Caco-2 (cell line): ENCODE results near the gene PTRHD1. TPM values are rescaled to one million over a fixed set of nuclear protein-coding genes. Genes with fewer than 3 reads are reported as not detected.
"Not testable (repeated sequence)": the region's sequence is repeated elsewhere in the genome, so short reads cannot be mapped to it uniquely, and the experiment has no call there.

Source experiments
- BruUV-seq: library from RNA; stranded (reverse); fragments of 400-500 nt; replicated peaks from 2 replicates; lab custom pipeline; 2021; lab: Mats Ljungman, UMichigan
- CTCF ChIA-PET: fragments of 300-600 bp; sonication (Branson Sonifier 250); formaldehyde crosslinking; loops from one replicate; lab custom pipeline; 2022; ENCODE audit warnings: antibody characterized with exemption; lab: Charles Lee
- POLR2A ChIA-PET: fragments of 300-600 bp; sonication (Branson Sonifier 250); formaldehyde crosslinking; loops from one replicate; lab custom pipeline; 2022; ENCODE audit warnings: antibody characterized with exemption; lab: Charles Lee
- DNase-seq, 2 experiments: peaks; one replicate each; pipeline versions ENCODE4 v3.0.0 to v3.0.0-alpha.2; 2020 to 2022
- H3K27me3 ChIP-seq: replicated peaks from 2 replicates; pipeline ENCODE4 v1.6.0; 2011; ENCODE audit warnings: low read length; ENCODE audit not compliant: control insufficient read depth, insufficient read depth
- H3K36me3 ChIP-seq: 2 replicates; pipeline ENCODE4 v1.5.1; 2011; ENCODE audit warnings: low read length; ENCODE audit not compliant: control insufficient read depth, insufficient read depth
- H3K4me1 ChIP-seq: fragments of 250-450 bp; sonication (Bioruptor Pico); 2 replicates; pipeline ENCODE4 v1.5.1; 2020; ENCODE audit warnings: mild to moderate bottlenecking
- H3K4me3 ChIP-seq: 2 replicates; pipeline ENCODE4 v1.5.1; 2011; ENCODE audit warnings: low read depth, mild to moderate bottlenecking, control low read depth, low read length
- H3K9me3 ChIP-seq: fragments of 250-450 bp; sonication (Bioruptor Pico); 2 replicates; pipeline ENCODE4 v1.5.1; 2020; ENCODE audit warnings: mild to moderate bottlenecking, moderate library complexity
- H3K27ac Mint-ChIP-seq: one replicate; pipeline ENCODE4 v1.8.0; 2022; ENCODE audit warnings: mixed read lengths; ENCODE audit not compliant: unreplicated experiment
- H3K27me3 Mint-ChIP-seq: one replicate; pipeline ENCODE4 v1.8.0; 2022; ENCODE audit warnings: mixed read lengths; ENCODE audit not compliant: insufficient read depth, unreplicated experiment
- H3K36me3 Mint-ChIP-seq: one replicate; pipeline ENCODE4 v1.8.0; 2022; ENCODE audit warnings: mild to moderate bottlenecking, mixed read lengths; ENCODE audit not compliant: insufficient read depth, unreplicated experiment
- H3K4me1 Mint-ChIP-seq: one replicate; pipeline ENCODE4 v1.8.0; 2022; ENCODE audit warnings: low read depth, mixed read lengths; ENCODE audit not compliant: unreplicated experiment
- H3K4me3 Mint-ChIP-seq: one replicate; pipeline ENCODE4 v1.8.0; 2022; ENCODE audit warnings: mild to moderate bottlenecking, moderate library complexity, mixed read lengths; ENCODE audit not compliant: unreplicated experiment
- H3K9me3 Mint-ChIP-seq: one replicate; pipeline ENCODE4 v1.8.0; 2022; ENCODE audit warnings: mixed read lengths; ENCODE audit not compliant: unreplicated experiment
- CTCF ChIP-seq, 2 experiments: fragments of 200-600 bp in 1 of 2; IDR thresholded peaks; 1 replicate in 1 of 2; 2 replicates in 1 of 2; pipeline versions ENCODE4 v1.5.1 to v1.8.0; 2011 to 2022; ENCODE audit warnings: antibody characterized with exemption in 1 of 2, control low read depth in 1 of 2, inconsistent platforms in 1 of 2, low read depth in 1 of 2, low read length in 1 of 2, mild to moderate bottlenecking in 1 of 2, moderate library complexity in 1 of 2; ENCODE audit not compliant: insufficient read depth in 1 of 2, severe bottlenecking in 1 of 2, unreplicated experiment in 1 of 2
- intact Hi-C: fragments of 100-400 bp; cut with micrococcal nuclease; formaldehyde crosslinking; loops from one replicate; pipeline ENCODE4 v1.10.0; 2022; ENCODE audit not compliant: unreplicated experiment
- total RNA-seq: library from RNA; stranded (reverse); gene quantifications from 2 replicates; pipeline ENCODE4 v1.2.3, GENCODE V29; 2022

The PTRHD1 gene
- total RNA-seq, 1 experiment from 2014 or later, result 52.8 TPM

DNA sequence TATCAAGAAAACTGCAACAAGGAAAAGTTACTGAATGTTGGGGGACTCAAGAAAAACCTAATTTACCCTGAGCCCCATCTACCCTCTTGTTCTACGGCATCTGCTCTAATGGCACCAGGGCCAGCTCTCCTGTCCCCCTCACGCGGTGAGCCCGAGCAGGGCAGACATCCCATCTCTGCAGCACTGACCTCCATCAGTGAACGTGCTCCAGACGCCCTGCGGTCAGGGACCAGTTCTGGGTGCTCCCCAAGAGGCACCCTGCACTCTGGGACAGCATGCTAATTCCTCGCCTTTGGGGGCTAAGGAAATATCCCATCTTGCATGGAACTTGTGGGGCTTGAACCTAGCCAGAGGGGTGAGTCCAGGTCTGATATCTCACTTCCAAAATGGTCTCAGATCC, 43.0 kb upstream of the PTRHD1 start:
- H3K27ac Mint-ChIP-seq, result no peak overlapping the region
- no peaks in the 10 kb centered on the region for H3K27me3 Mint-ChIP-seq
- H3K9me3 Mint-ChIP-seq, result no peaks in the 10 kb centered on the region
- H3K9me3 ChIP-seq, result no peaks in the 10 kb centered on the region
- no peak overlapping the region for H3K4me3 ChIP-seq
- H3K4me1 ChIP-seq, result no peaks in the 10 kb centered on the region
- no TSS peak for BruUV-seq
- ChIA-PET POLR2A (no interaction called here), CTCF (no interaction called here)
- H3K36me3 Mint-ChIP-seq, result peaks cover 25% of the 10 kb centered on the region
- no peak overlapping the region for H3K4me3 Mint-ChIP-seq
- H3K4me1 Mint-ChIP-seq, result no peaks in the 10 kb centered on the region
- no peak for DNase-seq
- no peak for TF ChIP-seq CTCF (IDR thresholded peaks at IDR 0.05; ENCODE audit: insufficient read depth in 1 of 2, low read depth in 1 of 2, low read length in 1 of 2, severe bottlenecking in 1 of 2, unreplicated experiment in 1 of 2)
- no peaks in the 10 kb centered on the region for H3K36me3 ChIP-seq
- intact Hi-C loops, result no loop called here
- no peaks in the 10 kb centered on the region for H3K27me3 ChIP-seq

- H3K4me1 Mint-ChIP-seq, H3K9me3 ChIP-seq, BruUV-seq, H3K4me1 ChIP-seq, POLR2A ChIA-PET, H3K27me3 Mint-ChIP-seq, H3K27ac Mint-ChIP-seq, intact Hi-C loops, H3K36me3 ChIP-seq, H3K27me3 ChIP-seq, H3K4me3 ChIP-seq, H3K9me3 Mint-ChIP-seq, CTCF ChIA-PET, H3K4me3 Mint-ChIP-seq, DNase-seq: not testable (repeated sequence)
- H3K36me3 Mint-ChIP-seq, result peaks cover 25% of the 10 kb centered on the region
Observed at GRCh38 chr2:24835411-24835810, 42.2 kb upstream of the PTRHD1 start.

DNA sequence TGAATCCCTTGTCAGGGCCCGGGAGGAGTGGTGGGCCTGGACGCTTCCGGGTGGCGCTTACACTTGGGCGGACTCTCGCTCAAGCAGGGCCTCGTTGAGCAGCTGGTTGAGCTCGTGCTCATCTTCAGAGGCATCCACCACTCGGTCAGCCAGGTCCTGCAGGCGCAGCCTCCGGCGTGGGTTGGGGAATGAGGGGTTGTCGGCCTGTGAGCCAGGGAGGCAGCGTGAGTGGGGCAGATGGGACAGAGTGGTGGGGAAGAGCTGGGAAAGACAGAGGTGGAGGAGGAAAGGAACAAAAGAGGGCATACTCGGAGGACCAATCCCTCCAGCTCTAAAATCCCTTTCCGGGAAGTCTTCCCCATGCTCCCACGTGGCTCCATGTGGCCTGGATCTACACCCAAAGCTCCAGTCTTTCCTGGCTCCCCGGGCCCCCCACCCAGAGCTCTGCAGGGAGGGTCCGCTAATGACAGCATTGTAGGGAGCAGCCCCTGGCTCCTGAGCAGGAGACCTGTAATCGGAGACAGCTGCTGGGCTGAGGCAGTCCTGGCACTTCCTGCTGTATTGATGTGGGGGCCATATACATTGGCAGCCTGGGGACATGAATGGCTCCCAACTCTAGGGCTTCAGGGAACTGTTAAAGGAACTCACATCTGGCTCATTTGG, 41.7 kb upstream of the PTRHD1 start:
- no peak for TF ChIP-seq CTCF (IDR thresholded peaks at IDR 0.05; ENCODE audit: insufficient read depth in 1 of 2, low read depth in 1 of 2, low read length in 1 of 2, severe bottlenecking in 1 of 2, unreplicated experiment in 1 of 2)
- Histone ChIP-seq H3K9me3 (no peaks in the 10 kb centered on the region), H3K36me3 (no peaks in the 10 kb centered on the region), H3K4me1 (no peaks in the 10 kb centered on the region), H3K27me3 (no peaks in the 10 kb centered on the region), H3K4me3 (no peak overlapping the region)
- no peak overlapping the region for H3K27ac Mint-ChIP-seq
- BruUV-seq, result no TSS peak
- peaks cover 25% of the 10 kb centered on the region for H3K36me3 Mint-ChIP-seq
- no peaks in the 10 kb centered on the region for H3K4me1 Mint-ChIP-seq
- H3K27me3 Mint-ChIP-seq, result no peaks in the 10 kb centered on the region
- no peak for DNase-seq
- CTCF ChIA-PET, result no interaction called here
- intact Hi-C loops, result no loop called here
- H3K4me3 Mint-ChIP-seq, result no peak overlapping the region
- POLR2A ChIA-PET, result no interaction called here
- no peaks in the 10 kb centered on the region for H3K9me3 Mint-ChIP-seq
